Osteocyte (in vitro differentiated cells): ENCODE measurements around the gene EFCC1. TPM values are rescaled to one million over a fixed set of nuclear protein-coding genes. Genes with fewer than 3 reads are reported as not detected.

Experiments used
- DNase-seq: peaks from one replicate; pipeline ENCODE4 v3.0.0; 2021; ENCODE audit warnings: mixed read lengths; ENCODE audit not compliant: unreplicated experiment; ENCODE audit errors: extremely low spot score
- H3K27ac Mint-ChIP-seq: one replicate; pipeline ENCODE4 v1.8.0; 2021; ENCODE audit warnings: mild to moderate bottlenecking, mixed read lengths; ENCODE audit not compliant: unreplicated experiment
- H3K27me3 Mint-ChIP-seq: one replicate; pipeline ENCODE4 v1.8.0; 2021; ENCODE audit warnings: mixed read lengths; ENCODE audit not compliant: unreplicated experiment
- H3K36me3 Mint-ChIP-seq: one replicate; pipeline ENCODE4 v1.8.0; 2021; ENCODE audit warnings: mixed read lengths; ENCODE audit not compliant: unreplicated experiment
- H3K4me1 Mint-ChIP-seq: one replicate; pipeline ENCODE4 v1.8.0; 2021; ENCODE audit warnings: mixed read lengths; ENCODE audit not compliant: unreplicated experiment
- H3K4me3 Mint-ChIP-seq: one replicate; pipeline ENCODE4 v1.8.0; 2021; ENCODE audit warnings: mild to moderate bottlenecking, moderate library complexity, mixed read lengths; ENCODE audit not compliant: unreplicated experiment
- H3K9me3 Mint-ChIP-seq: one replicate; pipeline ENCODE4 v1.8.0; 2021; ENCODE audit warnings: mixed read lengths; ENCODE audit not compliant: unreplicated experiment
- total RNA-seq: library from RNA; stranded (reverse); gene quantifications from 2 replicates; pipeline ENCODE4 v1.2.1, GENCODE V29; 2021
- TF ChIP-seq, protein P1 (sequence below): fragments of 200-600 bp; sonication (generic); IDR thresholded peaks from 2 replicates; pipeline ENCODE4 v1.5.0; 2021; ENCODE audit warnings: antibody characterized with exemption, mild to moderate bottlenecking, moderate library complexity

The EFCC1 gene
- total RNA-seq, 1 donor from 2014 or later, result not detected

DNA sequence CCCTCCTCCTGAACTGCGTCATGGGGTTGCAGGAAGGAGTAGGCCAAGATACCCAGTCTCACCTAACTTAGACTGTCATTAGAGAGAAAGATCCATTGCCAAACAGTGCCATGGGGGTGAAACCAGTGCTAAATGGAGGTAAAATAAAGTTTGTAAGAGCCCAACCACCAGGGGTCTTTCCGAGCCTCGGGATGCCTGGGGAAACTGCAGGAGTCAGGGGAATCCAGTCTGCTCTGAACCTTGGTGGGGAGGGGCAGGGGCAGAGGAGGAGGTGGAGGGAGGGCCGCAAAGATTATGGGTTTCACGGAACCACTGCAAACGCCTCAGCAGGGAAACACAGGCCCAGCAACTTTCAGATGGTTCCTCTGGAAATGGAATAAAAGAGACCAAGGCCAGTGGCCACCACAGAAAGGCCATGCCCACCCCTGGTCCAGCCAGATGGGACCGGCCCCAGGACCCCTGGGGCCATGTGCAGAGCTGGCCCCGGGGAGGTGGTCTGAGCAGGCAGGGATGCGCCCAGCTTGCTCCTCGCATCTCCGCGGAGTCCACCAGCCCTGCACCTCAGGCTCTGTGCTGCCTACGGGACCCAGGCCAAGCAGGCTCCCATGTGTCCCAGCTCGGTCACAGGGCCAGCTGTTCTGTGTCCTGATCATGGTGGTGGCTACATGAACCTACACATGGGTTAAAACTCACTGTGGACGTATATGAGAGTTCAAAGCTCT is 39.6 kb downstream of the EFCC1 start:
- Mint-ChIP-seq H3K4me3 (no peak overlapping the region), H3K36me3 (no peaks in the 10 kb centered on the region), H3K27me3 (peaks cover 22% of the 10 kb centered on the region), H3K9me3 (peaks cover 5% of the 10 kb centered on the region), H3K4me1 (peaks cover 13% of the 10 kb centered on the region), H3K27ac (no peak overlapping the region)
- DNase-seq, result no peak
- TF ChIP-seq, protein P1, sequence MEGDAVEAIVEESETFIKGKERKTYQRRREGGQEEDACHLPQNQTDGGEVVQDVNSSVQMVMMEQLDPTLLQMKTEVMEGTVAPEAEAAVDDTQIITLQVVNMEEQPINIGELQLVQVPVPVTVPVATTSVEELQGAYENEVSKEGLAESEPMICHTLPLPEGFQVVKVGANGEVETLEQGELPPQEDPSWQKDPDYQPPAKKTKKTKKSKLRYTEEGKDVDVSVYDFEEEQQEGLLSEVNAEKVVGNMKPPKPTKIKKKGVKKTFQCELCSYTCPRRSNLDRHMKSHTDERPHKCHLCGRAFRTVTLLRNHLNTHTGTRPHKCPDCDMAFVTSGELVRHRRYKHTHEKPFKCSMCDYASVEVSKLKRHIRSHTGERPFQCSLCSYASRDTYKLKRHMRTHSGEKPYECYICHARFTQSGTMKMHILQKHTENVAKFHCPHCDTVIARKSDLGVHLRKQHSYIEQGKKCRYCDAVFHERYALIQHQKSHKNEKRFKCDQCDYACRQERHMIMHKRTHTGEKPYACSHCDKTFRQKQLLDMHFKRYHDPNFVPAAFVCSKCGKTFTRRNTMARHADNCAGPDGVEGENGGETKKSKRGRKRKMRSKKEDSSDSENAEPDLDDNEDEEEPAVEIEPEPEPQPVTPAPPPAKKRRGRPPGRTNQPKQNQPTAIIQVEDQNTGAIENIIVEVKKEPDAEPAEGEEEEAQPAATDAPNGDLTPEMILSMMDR, result no peak

DNA sequence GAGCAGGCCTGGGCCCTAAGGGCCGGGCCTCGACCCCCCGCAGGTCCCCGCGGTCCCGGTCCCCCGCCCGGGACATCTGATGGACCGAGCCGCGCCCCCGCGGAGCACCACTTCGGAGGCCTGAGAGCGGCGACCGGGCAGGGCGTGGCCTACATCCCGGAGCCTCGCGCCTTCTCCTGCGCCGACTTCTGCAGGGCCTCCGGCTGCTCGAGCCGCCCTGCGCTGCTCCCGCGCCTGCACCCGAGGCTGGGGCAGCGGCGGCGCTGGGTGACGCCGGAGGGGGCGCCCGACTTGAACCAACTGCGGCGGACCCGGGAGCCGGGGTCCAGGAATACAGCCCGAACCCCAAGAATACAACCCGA is 44.6 kb downstream of the EFCC1 start:
- DNase-seq, result no peak

DNA sequence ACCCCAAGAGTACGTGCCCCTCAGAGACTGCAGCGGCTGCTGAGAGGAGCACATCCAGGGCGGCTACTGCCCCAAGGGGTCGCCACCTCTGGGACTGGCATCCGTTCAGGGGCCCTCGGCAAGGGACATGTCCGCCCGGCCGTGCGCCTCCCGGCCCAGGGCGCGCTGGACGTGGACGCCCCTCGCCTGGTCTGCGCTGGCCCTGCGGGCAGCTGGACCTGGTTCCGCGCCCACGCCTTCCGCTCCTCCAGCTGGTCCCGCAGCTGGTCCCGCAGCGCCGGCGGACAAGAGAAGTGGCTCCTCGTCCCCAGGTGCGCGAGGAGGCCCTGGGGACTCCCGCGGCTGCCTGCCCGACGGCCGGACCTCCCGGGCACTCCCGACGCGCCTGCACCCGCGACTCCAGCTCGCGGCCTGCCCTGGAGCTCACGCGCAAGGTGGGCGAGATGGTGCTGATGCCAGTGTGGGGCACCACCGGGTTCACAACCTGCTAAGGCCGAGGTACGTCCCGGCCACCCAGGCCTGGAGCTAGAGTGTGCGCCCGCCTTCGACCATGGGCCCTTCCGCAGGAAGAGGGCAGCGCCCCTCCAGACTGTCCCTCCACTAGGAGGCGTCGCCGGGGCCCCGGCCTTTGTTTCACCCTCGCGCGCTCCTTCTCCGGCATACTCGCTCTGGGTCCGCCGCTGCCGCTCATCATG is 45.1 kb downstream of the EFCC1 start:
- TF ChIP-seq, protein P1, result no peak
- peaks cover 11% of the 10 kb centered on the region for H3K9me3 Mint-ChIP-seq
- no peaks in the 10 kb centered on the region for H3K4me1 Mint-ChIP-seq
- H3K4me3 Mint-ChIP-seq, result no peak overlapping the region
- no peak for DNase-seq
- H3K27ac Mint-ChIP-seq, result no peak overlapping the region
- peaks cover 30% of the 10 kb centered on the region for H3K27me3 Mint-ChIP-seq
- H3K36me3 Mint-ChIP-seq, result no peaks in the 10 kb centered on the region

More for the DNA sequence above, 44.6 kb downstream of the EFCC1 start:
- H3K4me3 Mint-ChIP-seq, result no peak overlapping the region
- no peaks in the 10 kb centered on the region for H3K4me1 Mint-ChIP-seq
- peaks cover 11% of the 10 kb centered on the region for H3K9me3 Mint-ChIP-seq
- H3K36me3 Mint-ChIP-seq, result no peaks in the 10 kb centered on the region
- TF ChIP-seq, protein P1, result no peak
- no peak overlapping the region for H3K27ac Mint-ChIP-seq
- H3K27me3 Mint-ChIP-seq, result peaks cover 30% of the 10 kb centered on the region

DNA sequence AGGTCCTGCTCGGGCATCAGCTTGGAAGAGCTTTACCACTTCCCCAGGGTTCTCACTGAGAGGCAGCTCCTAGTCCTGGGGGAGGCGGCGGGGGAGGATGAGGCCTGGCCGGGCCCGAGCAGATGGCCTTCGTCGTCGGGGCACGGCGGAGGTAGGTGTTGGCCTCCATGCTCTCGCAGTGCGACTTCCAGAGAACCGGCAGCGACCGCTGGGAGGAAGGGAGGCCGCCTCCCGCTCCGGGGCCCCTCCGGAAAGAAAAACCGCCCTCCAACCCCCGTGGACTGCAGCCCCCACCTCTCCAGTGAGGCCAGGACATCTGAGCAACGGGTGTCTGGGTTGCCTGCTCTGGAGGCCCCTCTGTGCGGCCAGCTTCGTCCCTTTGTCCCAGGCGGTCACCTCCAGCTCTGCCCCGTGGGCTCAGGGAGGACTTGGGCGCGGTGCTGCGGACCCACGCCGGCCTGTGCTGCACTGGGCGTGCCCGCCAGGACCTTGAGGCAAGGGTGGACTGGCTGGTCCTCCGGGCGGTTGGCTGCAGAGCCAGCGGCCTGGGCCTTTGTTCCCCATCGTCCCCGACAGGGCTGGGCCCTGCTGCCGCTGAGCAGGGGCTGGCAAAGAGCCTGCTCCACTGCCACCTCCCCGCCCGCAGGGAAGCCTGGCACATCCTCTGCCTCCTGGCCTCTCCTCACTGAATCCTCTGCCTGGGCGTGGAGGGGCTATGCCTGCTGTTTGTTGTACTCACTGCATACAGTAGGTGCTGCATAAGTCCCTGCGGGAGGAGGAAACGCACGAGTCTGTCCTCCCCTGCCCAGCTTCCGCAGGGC is 45.8 kb downstream of the EFCC1 start:
- no peak overlapping the region for H3K4me3 Mint-ChIP-seq
- H3K27ac Mint-ChIP-seq, result no peak overlapping the region
- H3K27me3 Mint-ChIP-seq, result peaks cover 24% of the 10 kb centered on the region
- DNase-seq, result no peak
- H3K9me3 Mint-ChIP-seq, result peaks cover 11% of the 10 kb centered on the region
- TF ChIP-seq, protein P1, result no peak
- H3K4me1 Mint-ChIP-seq, result no peaks in the 10 kb centered on the region
- no peaks in the 10 kb centered on the region for H3K36me3 Mint-ChIP-seq

DNA sequence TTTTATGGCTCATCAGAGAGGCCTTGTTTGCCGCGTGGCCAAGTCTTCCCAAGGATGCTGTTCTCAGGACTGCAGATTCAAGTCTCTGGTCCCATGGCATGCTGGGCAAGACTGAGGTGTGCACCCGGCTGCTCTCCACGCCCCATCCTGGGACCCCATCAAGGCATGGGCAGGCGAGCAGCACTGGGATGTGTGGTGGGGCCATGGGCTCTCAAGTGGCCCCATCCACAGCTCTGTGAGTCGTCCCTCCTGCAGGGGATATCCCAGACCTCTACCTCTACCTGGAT is 46.4 kb downstream of the EFCC1 start:
- Mint-ChIP-seq H3K4me1 (no peaks in the 10 kb centered on the region), H3K27me3 (peaks cover 19% of the 10 kb centered on the region), H3K27ac (no peak overlapping the region), H3K36me3 (no peaks in the 10 kb centered on the region), H3K9me3 (peaks cover 11% of the 10 kb centered on the region), H3K4me3 (no peak overlapping the region)
- no peak for DNase-seq
- TF ChIP-seq, protein P1, result no peak
